ENCODE results near the gene CCR4.
"Not testable (repeated sequence)": the region's sequence is repeated elsewhere in the genome, so short reads cannot be mapped to it uniquely, and the experiment has no call there.

Gene CCR4

GRCh38 chr3:32951410-32951811 lies at the start of gene CCR4:
TSS of gene CCR4 (plus strand) at chr3:32951644. CDS start at chr3:32953423, 1,779 bp downstream.
- no peak for DNase-seq (ENCODE audit: low read depth)

GRCh38 chr3:32902887-32903371 lies 48.5 kb upstream of the CCR4 start:
- DNase-seq (ENCODE audit: low read depth), result not testable (repeated sequence)

GRCh38 chr3:32903953-32904352 lies 47.5 kb upstream of the CCR4 start:
- DNase-seq (ENCODE audit: low read depth), result no peak

- no peak for DNase-seq (ENCODE audit: low read depth)
Observed at GRCh38 chr3:32909999-32910398, 41.4 kb upstream of the CCR4 start.

- DNase-seq (ENCODE audit: low read depth), result no peak
Observed at GRCh38 chr3:32910954-32911353, 40.5 kb upstream of the CCR4 start.

GRCh38 chr3:32912046-32912445 lies 39.4 kb upstream of the CCR4 start:
- DNase-seq (ENCODE audit: low read depth), result no peak

- DNase-seq (ENCODE audit: low read depth), result peak; percentile 81
Observed at GRCh38 chr3:32913790-32914446, 37.5 kb upstream of the CCR4 start.

GRCh38 chr3:32919920-32920319 lies 31.5 kb upstream of the CCR4 start:
- DNase-seq (ENCODE audit: low read depth), result no peak

GRCh38 chr3:32922078-32922477 lies 29.4 kb upstream of the CCR4 start:
- no peak for DNase-seq (ENCODE audit: low read depth)

GRCh38 chr3:32930161-32930560 lies 21.3 kb upstream of the CCR4 start:
- DNase-seq (ENCODE audit: low read depth), result no peak

GRCh38 chr3:32931273-32931672 lies 20.2 kb upstream of the CCR4 start:
- DNase-seq (ENCODE audit: low read depth), result not testable (repeated sequence)

- no peak for DNase-seq (ENCODE audit: low read depth)
Observed at GRCh38 chr3:32934150-32934742, 17.2 kb upstream of the CCR4 start.

- no peak for DNase-seq (ENCODE audit: low read depth)
Observed at GRCh38 chr3:32937331-32937730, 14.1 kb upstream of the CCR4 start.

- DNase-seq (ENCODE audit: low read depth), result not testable (repeated sequence)
Observed at GRCh38 chr3:32939531-32940284, 11.7 kb upstream of the CCR4 start.

GRCh38 chr3:32940726-32941125 lies 10.7 kb upstream of the CCR4 start:
- no peak for DNase-seq (ENCODE audit: low read depth)

GRCh38 chr3:32945136-32945535 lies 6.3 kb upstream of the CCR4 start:
- DNase-seq (ENCODE audit: low read depth), result no peak

GRCh38 chr3:32945598-32945997 lies 5.8 kb upstream of the CCR4 start:
- DNase-seq (ENCODE audit: low read depth), result not testable (repeated sequence)

GRCh38 chr3:32946973-32947788 lies 4.3 kb upstream of the CCR4 start:
- no peak for DNase-seq (ENCODE audit: low read depth)

GRCh38 chr3:32947789-32948238 lies 3.6 kb upstream of the CCR4 start:
- DNase-seq (ENCODE audit: low read depth), result peak; percentile 43

GRCh38 chr3:32948625-32949445 lies 2.6 kb upstream of the CCR4 start:
- no peak for DNase-seq (ENCODE audit: low read depth)

GRCh38 chr3:32950516-32950915 lies 928 bp upstream of the CCR4 start:
- DNase-seq (ENCODE audit: low read depth), result no peak
